HG03457 (cell line): ENCODE data around the gene GINS2.

Source experiments
- ATAC-seq: cut with Tn5 transposase; IDR thresholded peaks from one replicate; pipeline ENCODE4 v1.9.1; 2021; ENCODE audit warnings: moderate number of reproducible peaks; ENCODE audit not compliant: unreplicated experiment

Gene GINS2

DNA sequence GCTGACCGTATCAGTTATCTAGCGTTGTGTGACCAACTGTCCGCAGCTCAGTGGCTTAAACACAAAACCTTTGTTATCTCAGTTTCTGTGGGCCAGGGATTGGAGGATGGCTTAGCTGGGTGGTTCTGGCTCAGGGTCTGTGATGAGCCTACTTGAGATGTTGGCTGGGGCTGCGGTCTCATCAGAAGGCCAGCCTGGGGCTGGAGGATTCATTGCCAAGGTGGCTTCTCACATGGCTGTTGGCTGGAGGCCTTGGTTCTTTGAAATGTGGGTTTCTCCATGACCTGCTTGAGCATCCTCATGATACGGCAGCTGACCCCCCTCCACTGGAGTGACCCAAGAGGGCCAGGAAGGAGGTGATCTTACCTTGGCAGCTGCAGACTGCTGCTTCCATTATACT is 58.9 kb downstream of the GINS2 start:
- no peak for ATAC-seq

DNA sequence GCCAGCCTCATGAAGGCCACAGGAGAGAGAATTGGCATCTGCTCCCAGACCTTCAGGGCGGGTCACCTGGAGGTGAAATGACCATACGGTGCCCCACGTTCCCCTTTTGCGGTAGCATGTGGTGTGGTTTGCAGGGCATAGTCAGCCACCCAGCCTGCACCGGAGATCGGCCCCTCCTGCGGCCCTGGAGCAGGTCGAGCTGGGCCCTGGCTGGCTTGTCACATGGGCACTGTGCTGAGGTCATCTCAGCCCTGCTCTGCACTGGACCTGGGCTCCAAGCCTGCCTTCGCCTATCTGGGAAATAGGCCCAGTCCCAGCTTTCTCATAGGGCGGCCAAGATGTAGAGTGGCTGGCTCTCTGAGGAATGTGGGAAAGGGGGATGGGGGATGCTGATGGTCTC is 59.4 kb downstream of the GINS2 start:
- ATAC-seq: no peak

DNA sequence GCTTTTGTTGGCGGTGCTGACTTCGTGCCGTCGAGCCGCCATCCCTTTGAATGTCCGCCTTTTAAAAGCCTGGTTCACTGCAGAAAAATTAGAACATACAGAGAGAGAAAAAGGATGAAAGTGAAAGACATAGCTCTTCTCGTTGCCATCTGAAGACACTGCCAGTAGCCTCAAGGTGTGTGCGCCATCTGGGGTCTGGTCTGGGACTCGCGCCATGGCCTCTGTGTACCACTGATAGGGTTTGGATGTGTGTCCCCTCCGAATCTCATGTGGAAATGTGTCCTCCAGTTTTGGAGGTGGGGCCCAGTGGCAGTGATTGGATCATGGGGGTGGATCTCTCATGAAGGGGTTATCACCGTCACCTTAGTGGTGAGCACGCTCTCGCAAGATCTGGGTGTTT is 60.1 kb downstream of the GINS2 start:
- no peak for ATAC-seq

- ATAC-seq: no peak
Observed at GRCh38 chr16:85628265-85628556, 60.5 kb downstream of the GINS2 start.

- no peak for ATAC-seq
Observed at GRCh38 chr16:85627526-85628264, 61.1 kb downstream of the GINS2 start.

- no peak for ATAC-seq
Observed at GRCh38 chr16:85627089-85627488, 61.7 kb downstream of the GINS2 start.
